IPS-18c (cell line): ENCODE results near the gene ELOVL5.

ENCODE experiments used
- H3K4me3 ChIP-seq: 2 replicates; pipeline ENCODE4 v1.7.0; 2013; ENCODE audit warnings: low read depth, mild to moderate bottlenecking, low read length, moderate library complexity; ENCODE audit not compliant: insufficient read depth
- H3K9me3 ChIP-seq: one replicate; pipeline ENCODE4 v1.6.1; 2013; ENCODE audit warnings: mild to moderate bottlenecking, low read length, moderate library complexity; ENCODE audit not compliant: control insufficient read depth, insufficient read depth

ELOVL5 gene

DNA sequence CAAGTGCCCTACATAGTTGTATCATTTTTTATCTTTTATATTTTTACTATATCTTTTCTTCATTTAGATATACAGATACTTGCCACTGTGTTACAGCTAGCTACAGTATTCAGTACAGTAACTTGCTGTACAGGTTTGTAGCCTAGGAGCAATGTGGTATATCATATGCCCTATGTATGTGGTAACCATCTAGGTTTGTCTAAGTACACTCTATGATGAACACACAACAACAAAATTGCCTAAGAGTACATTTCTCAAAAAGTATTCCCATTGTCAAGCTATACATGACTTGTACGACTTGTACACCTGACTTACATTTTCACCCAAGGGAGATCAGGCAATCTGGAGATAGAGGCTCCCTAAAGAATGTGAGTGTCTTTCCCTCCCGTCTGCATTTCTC is 8.2 kb downstream of the ELOVL5 start:
- no peak overlapping the region for H3K4me3 ChIP-seq
- H3K9me3 ChIP-seq: no peaks in the 10 kb centered on the region

DNA sequence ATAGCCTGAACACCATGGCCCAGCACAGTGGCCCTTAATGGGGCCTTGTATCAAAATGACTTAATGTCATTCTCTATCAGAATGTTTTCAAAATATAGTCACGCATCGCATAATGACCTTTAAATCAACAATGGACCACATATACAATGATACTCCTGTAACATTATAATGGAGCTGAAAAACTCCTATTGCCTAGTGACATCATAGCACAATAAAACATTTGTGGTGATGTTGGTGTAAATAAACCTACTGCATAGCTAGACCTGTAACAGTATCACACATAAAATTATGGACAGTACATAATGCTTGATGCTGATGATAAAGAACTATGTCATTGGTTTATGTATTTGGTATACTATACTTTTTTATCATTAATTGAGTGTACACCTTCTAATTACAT is 9.3 kb downstream of the ELOVL5 start:
- Histone ChIP-seq H3K9me3 (no peaks in the 10 kb centered on the region), H3K4me3 (no peak overlapping the region)

DNA sequence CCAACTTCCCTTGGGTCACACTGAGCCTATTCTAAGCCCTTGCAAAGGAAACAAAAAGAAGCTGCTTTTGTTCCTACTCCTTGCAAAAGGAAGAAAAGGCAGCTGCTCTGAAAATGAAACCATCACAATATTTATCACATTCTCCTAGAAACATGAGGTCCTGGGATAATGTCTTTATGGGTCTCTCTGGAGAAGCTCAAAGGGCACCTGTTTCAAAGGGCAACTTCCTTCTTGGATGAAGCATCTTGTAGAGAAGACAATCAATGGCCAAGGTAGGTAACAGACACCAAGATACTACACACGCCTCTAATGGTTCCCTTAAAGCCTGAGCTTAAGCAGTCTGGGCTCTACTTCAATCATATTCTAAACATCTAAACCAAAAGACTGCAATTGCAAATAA is 10.4 kb downstream of the ELOVL5 start:
- Histone ChIP-seq H3K9me3 (no peaks in the 10 kb centered on the region), H3K4me3 (no peak overlapping the region)

DNA sequence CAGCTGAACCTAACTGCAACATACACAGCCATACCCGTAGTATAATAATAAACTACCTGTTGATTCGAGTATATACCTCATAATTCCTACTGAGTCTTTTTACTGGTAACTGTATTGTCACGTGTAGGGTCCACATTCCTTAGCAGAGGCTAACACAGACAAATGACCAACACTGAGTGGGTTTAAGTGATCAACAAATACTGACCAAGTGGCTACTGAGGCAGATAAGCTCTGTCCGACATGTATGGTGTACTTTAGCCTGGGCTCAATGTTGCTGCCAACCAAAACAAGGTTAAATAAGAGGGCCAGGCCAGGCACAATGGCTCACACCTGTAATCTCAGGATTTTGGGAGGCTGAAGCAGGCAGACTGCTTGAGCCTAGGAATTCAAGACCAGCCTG is 12.7 kb downstream of the ELOVL5 start:
- Histone ChIP-seq H3K9me3 (no peaks in the 10 kb centered on the region), H3K4me3 (no peak overlapping the region)

DNA sequence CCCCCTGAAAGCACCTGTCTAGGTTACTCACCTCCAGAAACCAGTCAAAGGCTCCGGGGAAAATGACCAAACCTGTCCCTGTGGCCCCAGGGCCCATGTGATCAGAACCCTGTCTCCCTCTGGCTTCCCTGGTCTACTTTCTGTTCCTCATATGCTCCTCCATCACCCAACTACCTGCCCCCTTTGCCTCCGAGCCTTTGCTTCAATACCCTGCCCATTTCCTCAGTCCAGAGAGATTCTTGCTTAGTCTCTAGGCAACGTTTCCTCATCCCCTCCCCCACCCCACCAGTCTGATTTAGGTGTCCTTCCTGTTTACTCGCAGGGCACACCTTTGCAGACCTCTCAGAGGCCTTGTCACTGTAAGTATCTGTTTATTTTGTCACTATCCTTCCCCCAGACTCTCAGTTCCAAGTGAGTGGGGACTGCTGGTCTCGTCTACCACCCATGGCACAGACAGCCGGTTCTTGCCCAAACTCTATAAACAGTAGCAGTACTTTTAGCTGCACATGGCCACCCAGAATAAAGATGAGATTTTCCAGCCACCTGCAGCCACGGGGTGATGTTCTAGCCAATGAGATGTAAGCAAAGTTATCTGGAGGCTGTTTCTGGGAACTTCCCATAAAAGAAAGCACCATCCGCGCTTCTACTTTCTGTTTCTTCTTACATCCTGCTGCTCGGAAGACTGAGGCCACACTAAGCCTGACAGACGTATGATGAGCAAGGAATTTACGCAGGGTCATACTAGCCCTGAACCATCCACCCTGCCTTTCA is 13.3 kb downstream of the ELOVL5 start:
- no peak overlapping the region for H3K4me3 ChIP-seq
- H3K9me3 ChIP-seq: no peaks in the 10 kb centered on the region

DNA sequence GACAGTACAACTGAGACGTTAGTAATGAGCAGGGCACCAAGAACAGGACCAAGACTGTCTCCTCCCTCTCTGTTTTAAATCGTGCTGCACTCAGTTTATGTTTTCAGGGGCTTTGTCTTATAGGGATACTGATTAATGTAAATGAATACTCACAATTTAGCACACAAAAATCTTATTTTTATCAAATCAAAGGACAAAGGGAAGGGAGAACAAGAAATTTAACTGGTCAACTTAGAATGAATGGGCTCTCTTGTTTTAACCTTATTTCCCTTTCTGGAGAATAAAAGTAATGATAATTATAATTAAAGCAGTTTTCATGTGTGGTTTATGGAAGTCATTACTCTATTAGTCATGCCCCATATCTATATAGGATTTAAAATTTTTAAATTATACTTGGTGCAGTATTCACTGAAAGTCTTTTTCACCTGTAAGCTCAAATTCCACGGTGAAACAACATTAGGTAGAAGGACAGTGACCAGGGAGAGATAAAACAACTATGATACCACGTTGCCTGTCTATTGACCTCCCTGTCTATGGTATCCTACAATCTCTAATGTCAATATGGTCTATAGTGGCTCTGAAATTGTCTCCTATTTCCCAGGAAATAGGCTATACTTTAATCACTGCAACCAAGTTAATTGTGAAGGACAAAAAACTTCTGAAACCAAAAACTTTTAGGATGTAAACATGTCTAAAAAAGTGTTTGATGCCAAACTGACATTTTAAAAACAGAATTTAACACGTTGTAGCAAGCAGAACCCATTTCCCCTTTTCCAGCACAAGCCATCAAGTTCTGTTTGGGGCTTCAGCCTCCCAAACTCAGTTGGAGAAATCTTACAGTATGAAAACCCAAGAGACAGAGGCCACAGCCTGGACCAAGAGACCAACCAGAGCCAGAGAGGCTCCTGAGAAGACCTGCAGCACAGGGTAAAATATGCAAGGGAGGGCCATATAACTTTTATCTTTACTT is 15.0 kb downstream of the ELOVL5 start:
- H3K4me3 ChIP-seq: no peak overlapping the region
- H3K9me3 ChIP-seq: no peaks in the 10 kb centered on the region

DNA sequence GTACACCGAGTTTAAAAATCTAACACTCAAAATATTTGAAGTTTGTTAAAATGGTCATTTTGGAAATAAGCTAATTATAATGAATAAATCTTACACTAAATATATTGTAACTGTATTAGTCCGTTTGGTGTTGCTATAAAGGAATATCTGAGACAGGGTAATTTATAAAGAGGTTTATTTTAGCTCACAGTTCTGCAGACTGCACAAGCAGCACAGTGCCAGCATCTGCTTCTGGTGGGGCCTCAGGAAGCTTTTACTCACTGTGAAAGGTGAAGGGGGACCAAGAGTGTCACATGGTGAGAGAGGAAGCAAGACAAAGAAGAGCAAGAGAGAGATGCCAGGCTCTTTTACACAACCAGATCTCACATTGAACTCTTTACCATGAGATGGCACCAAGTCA is 17.1 kb downstream of the ELOVL5 start:
- H3K4me3 ChIP-seq: no peak overlapping the region
- no peaks in the 10 kb centered on the region for H3K9me3 ChIP-seq

DNA sequence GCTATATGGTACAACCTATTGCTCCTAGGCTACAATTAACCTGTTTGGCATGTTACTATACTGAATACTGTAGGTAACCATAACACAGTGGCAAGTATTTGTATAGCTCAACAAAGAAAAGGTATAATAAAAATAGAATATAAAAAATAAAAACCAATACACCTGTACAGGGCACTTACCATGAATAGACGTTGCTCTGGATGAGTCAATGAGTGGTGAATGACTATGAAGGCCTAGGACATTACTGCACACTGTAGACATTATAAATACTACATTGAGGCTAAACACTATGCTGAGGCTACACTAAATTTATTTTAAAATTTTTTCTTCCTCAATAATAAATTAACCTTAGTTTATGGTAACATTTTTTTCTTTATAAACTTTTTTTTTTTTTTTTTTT is 18.6 kb downstream of the ELOVL5 start:
- H3K9me3 ChIP-seq: no peaks in the 10 kb centered on the region
- H3K4me3 ChIP-seq: no peak overlapping the region

DNA sequence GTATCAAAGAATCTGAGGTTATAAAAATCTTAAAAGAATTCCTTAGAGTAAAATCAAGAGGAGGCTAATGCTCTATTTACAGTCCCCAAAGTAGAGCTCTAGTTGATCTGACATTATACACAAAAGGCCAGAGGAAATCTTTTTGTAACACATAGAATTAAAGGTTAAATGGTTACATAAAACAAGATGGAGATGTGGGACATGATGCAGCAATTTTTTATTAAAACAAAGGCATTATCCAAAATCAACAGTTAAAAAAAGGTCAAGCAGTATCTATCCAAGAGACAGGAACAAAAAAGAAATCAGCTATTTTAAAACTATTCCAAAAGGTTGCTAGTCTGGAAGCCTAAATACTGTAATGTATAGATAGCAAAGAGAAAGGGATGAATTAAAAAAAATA is 20.4 kb downstream of the ELOVL5 start:
- Histone ChIP-seq H3K4me3 (no peak overlapping the region), H3K9me3 (no peaks in the 10 kb centered on the region)

DNA sequence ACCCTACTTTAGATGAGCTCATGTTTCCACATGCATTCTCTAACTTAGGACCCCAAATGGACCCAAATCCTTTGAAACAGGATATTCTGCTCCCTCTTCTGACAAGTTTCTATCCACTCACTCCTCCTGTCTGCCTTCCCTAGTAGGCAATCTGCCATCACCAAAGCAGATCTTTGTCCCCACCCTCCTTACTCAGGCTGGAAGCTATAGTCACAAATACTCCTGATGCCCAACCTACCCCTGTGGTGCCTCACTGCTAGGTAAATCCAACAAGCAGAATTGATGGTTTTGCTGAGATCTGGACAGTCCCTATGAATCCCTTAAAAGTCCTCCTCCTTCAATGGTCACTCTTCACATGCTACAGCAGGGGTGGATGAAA is 21.7 kb downstream of the ELOVL5 start:
- Histone ChIP-seq H3K9me3 (no peaks in the 10 kb centered on the region), H3K4me3 (no peak overlapping the region)

DNA sequence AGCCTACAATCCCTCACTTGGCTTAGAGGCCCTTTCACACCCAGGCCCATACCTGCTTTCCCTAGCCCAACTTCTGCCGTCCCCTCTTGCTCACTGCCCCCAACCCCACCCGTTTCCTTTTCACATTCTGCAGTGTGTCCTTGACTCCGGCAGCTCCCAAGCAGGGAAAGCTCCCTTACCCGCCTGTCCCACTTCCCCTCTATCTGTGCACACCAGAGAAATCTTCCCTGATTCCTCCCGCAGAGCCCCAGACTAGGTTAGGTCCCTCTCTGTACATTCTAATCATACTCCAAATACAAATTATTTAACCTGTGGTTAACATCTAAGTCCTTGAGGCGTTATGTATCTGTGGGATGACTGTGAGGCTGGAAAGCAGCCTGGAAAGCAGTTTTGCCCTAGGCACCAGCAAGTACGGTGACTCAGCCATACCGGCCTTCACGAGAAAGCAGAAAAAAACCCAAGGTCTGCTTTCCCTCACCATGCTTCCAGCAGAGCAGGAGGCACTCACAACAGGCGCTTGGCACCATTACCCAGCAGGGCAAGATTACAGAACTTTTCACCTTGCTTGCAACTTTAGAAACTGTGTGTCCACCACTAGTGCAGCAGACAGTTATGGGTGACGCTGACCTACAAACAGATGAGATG is 22.3 kb downstream of the ELOVL5 start:
- H3K9me3 ChIP-seq: no peaks in the 10 kb centered on the region
- H3K4me3 ChIP-seq: no peak overlapping the region

DNA sequence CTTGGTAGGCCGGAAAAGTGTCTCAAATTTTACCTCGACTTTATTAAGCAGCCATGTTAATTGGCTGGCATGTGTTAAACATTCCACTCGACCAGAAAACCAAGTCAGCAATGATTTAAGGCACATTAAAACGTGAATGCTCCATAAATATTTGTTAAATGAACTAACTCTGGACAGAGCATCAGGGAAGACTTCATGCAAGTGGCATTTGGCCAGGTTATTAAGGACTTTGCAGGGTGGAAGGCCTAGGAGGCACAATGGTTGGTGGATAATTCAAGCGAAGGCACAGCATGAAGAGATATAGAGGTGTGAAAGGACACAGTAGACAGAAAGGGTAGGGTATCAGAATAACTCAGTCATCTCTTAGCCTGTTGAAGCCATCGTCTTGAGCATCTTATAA is 23.0 kb downstream of the ELOVL5 start:
- no peaks in the 10 kb centered on the region for H3K9me3 ChIP-seq
- H3K4me3 ChIP-seq: no peak overlapping the region

DNA sequence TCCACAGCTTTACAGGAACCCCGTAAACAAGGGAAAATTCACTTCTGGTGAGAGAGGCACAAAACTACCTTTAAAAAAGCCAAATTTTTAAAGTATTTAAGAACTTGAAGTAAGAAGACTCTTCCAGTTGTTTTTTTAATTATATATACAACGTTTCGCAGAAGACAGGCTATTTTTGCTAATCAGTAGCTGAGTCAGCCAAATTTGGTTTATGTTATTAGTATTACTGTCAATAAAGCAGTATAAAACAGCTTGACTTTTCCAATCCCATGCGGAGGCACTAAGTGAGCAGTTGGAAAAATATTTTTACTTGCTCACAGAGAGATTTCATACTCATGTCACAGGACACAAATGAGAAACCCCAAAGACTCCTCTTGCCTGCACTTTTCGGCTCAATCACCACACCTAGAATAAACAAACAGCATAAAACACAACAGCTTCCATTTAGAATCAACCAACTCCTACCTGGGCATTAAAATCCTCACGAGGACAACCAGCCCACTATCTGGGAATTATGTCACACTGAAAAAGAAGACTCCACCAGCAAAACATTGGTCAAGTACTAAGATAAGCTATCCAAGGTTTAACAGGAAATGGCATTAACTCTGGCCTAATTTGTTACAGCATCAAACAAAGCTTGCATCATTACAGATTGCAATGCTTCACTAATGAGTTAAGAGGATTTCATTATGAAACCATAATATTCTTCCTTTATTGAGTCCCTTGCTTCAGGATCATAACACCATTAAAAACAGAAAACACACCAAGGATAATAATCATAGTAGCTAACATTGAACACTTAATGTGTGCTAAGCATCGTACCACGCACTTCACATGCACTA is 26.3 kb downstream of the ELOVL5 start:
- no peaks in the 10 kb centered on the region for H3K9me3 ChIP-seq

DNA sequence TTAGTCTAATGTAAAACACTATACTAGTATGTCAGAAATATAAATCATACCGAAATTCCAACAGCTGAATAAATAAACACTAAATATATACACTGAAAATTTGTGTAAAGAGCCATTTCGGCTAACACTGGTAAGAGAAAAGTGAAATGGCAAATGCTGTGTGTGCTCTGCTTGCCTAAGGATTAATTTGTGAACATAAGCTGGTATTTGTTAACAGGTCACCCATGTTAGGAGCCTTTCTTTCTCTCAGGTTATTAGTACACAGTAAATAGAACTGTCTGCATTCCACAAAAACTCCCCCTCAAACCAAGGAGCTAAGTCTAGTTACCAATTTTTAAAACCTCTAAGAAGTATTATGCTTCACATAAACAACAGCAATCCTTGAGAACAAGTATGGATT is 27.0 kb downstream of the ELOVL5 start:
- Histone ChIP-seq H3K4me3 (no peak overlapping the region), H3K9me3 (no peaks in the 10 kb centered on the region)

More for the DNA sequence above, 26.3 kb downstream of the ELOVL5 start:
- no peak overlapping the region for H3K4me3 ChIP-seq

DNA sequence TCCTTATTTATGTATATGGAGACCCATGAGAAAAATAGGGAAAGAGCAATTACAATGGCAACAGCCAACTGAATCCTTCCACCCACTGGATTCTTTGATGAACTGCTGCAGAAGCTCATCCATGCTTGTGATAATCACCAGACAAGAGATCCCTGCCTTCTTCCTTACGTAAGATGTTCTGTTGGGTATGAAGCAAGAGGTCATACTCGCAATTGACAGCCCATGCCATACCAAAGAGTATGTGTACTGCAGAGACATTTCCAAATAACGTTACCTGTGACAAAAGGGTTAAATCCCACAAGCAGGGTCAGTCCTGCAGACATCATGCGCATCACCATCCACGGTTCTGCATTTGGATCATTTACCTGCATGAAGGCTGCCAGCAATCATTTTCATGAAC is 27.8 kb downstream of the ELOVL5 start:
- Histone ChIP-seq H3K9me3 (no peaks in the 10 kb centered on the region), H3K4me3 (no peak overlapping the region)

DNA sequence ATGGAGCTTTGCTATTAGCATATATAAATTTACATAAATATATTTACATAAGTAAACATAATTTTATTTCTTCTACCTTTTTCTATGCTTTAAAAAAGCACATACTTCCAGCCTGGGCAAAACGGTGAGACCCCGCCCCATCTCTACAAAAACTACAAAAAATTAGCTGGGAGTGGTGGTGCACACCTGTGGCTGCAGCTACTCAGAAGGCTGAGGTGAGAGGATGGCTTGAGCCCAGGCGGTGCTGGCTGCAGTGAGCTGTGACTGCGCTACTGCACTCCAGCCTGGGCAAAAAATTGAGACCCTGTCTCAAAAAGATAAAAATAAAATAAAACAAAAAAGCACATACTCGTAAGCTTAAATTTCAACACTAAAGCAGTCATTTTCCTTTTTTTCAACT is 30.3 kb downstream of the ELOVL5 start:
- no peaks in the 10 kb centered on the region for H3K9me3 ChIP-seq
- no peak overlapping the region for H3K4me3 ChIP-seq

DNA sequence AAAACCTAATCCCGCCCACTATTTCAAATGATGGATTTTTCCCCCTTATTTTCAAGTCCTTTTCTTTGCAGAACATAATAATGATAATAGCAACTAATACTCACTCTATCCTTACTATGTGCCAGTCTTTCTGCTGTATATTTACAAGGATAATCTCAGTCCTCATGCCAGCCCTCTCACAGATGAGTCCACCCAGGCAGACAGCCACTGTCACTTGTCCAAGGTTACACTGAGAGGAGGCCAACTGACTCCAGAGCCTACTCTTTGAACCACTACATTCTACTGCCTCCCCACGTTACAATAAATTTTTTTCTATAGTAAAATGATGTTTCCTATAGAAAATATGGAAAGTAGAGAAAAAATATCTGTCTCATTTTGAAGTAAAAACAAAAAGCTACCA is 30.9 kb downstream of the ELOVL5 start:
- Histone ChIP-seq H3K9me3 (no peaks in the 10 kb centered on the region), H3K4me3 (no peak overlapping the region)
